HG03135 (cell line): Measurements from ENCODE around the gene TRMT2B.
"Not testable (repeated sequence)": the region's sequence is repeated elsewhere in the genome, so short reads cannot be mapped to it uniquely, and the experiment has no call there.

ENCODE experiments used
- ATAC-seq: cut with Tn5 transposase; IDR thresholded peaks from one replicate; pipeline ENCODE4 v1.9.1; 2021; ENCODE audit warnings: mild to moderate bottlenecking, moderate library complexity; ENCODE audit not compliant: unreplicated experiment

Gene TRMT2B

GRCh38 chrX:101012031-101012430 is 39.9 kb downstream of the TRMT2B start:
- not testable (repeated sequence) for ATAC-seq

DNA sequence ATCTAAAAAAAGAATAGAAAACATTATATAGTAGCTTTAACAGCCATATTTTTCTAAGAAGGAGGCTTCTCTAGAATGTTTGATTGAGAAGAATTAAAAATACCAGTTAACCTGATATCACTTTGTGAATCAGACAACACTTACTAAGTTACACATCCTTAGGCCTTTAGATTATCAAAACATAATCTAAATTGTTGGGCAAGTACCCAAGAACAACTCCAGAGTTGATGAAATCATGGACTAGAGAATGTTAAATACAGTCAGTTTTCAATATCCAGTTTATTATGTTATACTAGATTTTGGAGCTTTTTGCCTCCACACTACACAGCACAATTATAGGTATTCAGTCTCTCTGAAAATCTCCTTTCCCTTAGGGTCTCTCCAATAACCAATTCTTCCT is 42.8 kb downstream of the TRMT2B start:
- ATAC-seq: no peak

- no peak for ATAC-seq
Observed at GRCh38 chrX:100999451-100999850, 52.5 kb downstream of the TRMT2B start.

- ATAC-seq: no peak
Observed at GRCh38 chrX:100995469-100995868, 56.4 kb downstream of the TRMT2B start.

DNA sequence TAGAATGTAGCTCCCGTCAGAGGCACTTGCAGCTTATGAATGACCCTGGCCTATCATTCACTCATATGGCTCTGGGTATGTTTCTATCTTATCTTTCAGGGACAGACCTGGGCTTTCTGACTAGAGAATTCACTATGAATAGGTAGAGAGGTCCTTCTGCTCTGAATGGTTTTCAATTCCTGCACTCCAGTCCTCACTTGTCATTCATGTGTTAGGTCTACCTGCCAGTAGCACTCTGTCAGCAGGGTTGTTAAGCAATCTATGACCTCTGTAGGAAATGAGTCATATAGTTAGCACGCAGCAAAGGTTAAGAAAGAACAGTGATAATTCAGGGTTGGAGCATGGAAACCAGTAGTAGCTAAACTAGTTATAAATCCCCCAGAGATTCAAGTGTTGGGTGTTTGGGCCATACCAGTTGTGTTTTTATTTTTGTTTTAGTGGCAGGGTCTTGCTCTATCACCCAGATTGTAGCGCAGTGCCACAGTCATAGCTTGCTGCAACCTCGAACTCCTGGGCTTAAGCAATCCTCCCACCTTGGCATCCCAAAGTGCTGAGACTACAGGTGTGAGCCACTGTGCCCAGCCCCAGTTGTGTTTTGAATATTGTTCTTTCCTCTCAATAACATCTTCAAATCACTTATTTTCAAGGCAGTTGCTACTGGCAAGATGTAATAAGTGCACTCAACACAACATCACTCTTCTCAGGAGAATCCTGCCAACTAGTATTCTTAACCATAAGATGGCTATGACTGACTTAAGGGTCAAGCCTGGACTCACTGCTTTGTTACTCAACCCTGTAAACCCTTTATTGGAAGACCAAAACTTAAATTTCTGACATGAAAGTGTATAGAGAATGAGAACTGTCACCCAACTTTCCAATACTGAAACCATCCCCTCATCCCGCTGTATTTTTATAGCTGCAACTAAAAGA is 57.3 kb downstream of the TRMT2B start:
- ATAC-seq: no peak

DNA sequence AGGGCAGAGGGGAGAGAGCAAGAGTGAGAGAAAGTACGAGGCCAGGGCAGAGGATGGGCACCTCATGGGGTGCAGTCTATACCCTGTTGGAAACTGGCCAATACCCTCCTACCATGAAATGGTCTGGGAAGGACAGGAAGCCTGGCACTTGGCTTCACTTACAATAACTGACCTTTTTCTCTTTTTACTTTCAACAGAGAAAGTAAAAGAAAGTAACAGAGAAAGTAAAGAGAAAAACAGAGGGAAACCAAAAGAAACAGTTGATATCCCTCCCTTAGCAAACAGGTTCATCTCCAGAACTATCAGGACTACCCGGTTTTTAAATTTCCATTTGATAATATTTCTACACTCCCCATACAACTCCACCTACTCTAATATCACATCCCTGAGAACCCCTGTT is 61.8 kb downstream of the TRMT2B start:
- ATAC-seq: no peak

DNA sequence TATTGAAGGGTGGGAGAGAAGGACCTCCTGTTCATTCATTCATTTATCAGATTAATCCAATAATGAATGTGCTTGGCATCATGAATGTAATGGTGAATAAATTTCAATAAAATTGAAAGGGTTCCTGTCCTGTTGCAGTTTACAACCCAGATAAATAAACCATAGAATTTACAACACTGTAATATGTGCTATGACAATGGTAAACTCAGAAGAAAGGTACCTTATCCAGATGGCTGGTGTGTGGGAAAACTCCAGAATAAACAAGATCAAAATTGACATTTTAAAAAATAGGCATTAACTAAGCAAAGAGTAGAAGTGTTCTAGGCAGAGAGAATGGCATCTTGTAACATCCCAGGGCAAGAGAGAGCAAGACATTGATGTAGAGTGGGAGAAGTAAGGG is 67.1 kb downstream of the TRMT2B start:
- no peak for ATAC-seq

- ATAC-seq: not testable (repeated sequence)
Observed at GRCh38 chrX:100981498-100981845, 70.4 kb downstream of the TRMT2B start.

- ATAC-seq: no peak
Observed at GRCh38 chrX:100980608-100981497, 71.1 kb downstream of the TRMT2B start.

GRCh38 chrX:100979881-100980607 is 71.9 kb downstream of the TRMT2B start:
- no peak for ATAC-seq

DNA sequence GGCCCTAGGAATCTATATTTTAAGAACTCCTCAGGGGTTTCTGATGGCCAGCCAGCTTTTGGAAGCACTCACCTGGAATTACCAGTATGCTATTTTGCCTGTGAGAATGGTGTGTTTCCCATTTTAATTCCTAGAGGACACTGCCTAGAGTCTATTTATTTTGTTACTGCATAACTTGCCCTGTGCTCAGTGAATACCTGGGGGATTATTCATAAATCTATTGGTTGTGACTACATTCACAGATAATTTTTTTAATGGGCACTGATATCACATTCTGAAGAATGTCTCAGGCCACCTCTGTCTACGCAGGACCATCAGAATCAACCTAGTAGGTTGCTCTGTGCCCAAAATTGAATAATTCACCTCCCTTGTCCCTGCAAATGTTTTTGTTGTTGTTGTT is 75.7 kb downstream of the TRMT2B start:
- ATAC-seq: no peak

DNA sequence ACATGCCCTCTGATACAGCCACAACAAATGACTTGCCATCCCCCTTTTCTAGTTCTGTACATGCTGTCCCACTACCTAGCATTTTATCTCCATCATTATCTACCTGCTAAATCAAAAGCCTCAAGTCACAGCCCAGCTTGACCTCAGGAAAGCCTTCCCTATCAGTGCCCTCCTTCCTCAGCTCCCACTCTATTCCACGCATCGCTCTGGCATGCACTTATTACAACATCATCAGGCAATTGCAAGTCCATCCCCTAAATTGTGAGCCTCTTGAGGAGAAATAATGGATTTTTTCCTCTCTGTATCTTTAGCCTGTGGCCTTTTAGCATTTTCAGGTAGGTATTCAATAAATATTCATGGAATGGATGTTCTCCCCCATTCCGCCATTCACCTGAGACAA is 76.7 kb downstream of the TRMT2B start:
- ATAC-seq: no peak

- no peak for ATAC-seq
Observed at GRCh38 chrX:100973411-100973810, 78.5 kb downstream of the TRMT2B start.

- ATAC-seq: no peak
Observed at GRCh38 chrX:100969936-100970335, 82.0 kb downstream of the TRMT2B start.

DNA sequence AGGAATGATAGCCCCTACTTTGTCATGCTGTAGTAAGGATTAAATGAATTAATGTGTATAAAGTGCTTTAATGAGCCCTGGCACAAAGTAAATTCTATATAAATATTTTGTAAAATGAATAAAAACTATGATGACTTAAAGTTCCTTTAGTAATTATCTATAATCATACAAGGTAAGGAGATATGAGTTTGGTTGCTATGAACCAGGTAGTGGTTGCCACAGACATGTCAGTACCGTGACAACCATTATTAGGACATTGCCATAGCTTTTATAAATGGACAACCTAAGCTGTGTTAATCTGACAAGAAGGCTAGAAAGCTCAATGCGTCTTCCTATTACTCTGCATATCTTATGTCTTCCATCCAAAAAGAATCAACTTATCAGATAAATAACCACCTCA is 82.5 kb downstream of the TRMT2B start, which contains the start of gene ARL13A:
ARL13A (plus strand) TSS at position 301 of the 400 bp plus-strand sequence. CDS start 3,982 bp downstream, outside the sequence.
- ATAC-seq: no peak

DNA sequence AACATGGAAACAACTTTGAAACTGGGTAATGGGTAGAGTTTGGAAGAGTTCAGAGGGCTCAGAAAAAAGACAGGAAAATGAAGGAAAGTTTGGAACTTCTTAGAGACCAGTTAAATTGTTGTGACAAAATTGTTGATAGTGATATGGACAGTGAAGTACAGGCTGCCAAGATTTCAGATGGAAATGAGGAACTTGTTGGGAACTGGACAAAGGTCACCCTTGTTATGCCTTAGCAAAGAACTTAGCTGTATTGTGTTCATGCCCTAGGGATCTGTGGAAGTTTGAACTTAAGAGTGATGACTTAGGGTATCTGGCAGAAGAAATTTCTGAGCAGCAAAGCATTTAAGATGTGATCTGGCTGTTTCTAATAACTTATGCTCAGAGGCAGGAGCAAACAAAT is 87.5 kb downstream of the TRMT2B start:
- no peak for ATAC-seq

- ATAC-seq: no peak
Observed at GRCh38 chrX:100962811-100963210, 89.1 kb downstream of the TRMT2B start.
